ENCODE data around the gene BTNL2.

Gene BTNL2

GRCh38 chr6:32431142-32431541, 24.2 kb upstream of the BTNL2 start:
- DNase-seq (ENCODE audit: extremely low read depth, low read depth) = no peak
- no peak overlapping the region for H3K4me3 ChIP-seq (replicated peaks; ENCODE audit: low read depth, low read length)
- TF ChIP-seq CTCF (IDR thresholded peaks at IDR 0.05; ENCODE audit: low read depth, low read length, missing control alignments) = no peak

DNA sequence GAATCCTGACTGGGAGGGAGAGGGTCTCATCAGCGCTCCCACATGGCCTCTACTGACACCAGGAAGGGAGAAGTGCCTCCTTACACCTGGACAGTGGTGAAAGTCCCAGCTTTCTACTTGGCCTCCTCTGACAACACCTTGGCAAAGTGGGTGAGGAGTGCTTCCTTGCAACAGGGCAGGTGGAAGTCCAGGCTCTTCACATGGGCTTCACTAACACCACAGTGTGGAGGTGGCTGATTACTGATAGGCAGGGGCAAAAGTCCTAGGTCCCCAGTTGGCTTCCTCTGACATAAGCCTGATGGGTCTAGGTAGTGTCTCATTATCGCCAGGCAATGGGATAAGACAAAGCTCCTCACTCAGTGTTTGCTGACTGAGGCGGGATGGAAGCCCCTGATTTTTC, 23.2 kb upstream of the BTNL2 start:
- no peak overlapping the region for H3K4me3 ChIP-seq (replicated peaks; ENCODE audit: low read depth, low read length)
- no peak for TF ChIP-seq CTCF (IDR thresholded peaks at IDR 0.05; ENCODE audit: low read depth, low read length, missing control alignments)
- no peak for DNase-seq (ENCODE audit: extremely low read depth, low read depth)

DNA sequence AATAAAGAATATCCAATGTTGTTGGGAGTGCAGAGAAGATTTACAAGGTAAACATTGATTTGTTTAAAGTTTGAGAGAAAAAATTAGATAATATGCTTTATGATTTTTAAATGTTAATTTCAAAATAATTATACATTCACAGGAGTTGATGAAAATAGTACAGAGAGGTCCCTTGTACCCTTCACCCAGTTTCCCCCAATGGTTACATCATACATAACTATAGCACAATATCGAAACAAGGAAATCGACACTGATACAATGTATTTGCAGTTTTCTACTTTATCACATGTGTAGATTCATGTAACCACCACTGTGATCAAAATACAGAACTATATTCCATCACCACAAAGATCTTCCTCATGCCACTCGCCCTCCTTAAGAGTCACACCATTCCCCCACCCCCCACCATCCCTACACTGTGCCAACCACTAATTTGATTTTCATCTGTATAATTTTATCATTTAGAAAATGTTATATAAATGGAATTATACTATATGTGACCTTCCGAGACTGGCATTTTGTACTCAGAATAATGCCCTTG, 21.0 kb upstream of the BTNL2 start:
- TF ChIP-seq CTCF (IDR thresholded peaks at IDR 0.05; ENCODE audit: low read depth, low read length, missing control alignments) = no peak
- DNase-seq (ENCODE audit: extremely low read depth, low read depth) = no peak
- H3K4me3 ChIP-seq (replicated peaks; ENCODE audit: low read depth, low read length) = no peak overlapping the region

- H3K4me3 ChIP-seq (replicated peaks; ENCODE audit: low read depth, low read length) = no peak overlapping the region
- no peak for TF ChIP-seq CTCF (IDR thresholded peaks at IDR 0.05; ENCODE audit: low read depth, low read length, missing control alignments)
- no peak for DNase-seq (ENCODE audit: extremely low read depth, low read depth)
These were observed 20.2 kb upstream of the BTNL2 start for GRCh38 chr6:32427218-32427617.

DNA sequence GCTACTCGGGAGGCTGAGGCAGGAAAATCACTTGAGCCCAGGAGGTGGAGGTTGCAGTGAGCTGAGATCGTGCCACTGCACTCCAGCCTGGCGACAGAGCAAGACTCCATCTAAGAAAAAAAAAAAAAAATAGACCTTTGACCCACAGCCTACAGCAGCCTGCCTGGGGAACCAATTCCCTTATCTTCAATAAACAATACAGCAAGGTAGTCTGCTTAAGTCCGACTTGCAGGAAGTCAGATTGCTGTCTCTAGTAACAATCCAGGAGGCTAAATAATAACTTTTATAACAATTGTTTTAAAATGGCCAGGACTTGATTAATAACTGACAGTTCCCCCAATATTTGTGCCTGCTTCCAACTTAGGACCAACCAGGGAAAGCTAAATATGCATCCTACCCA, 19.4 kb upstream of the BTNL2 start:
- H3K4me3 ChIP-seq (replicated peaks; ENCODE audit: low read depth, low read length) = no peak overlapping the region
- TF ChIP-seq CTCF (IDR thresholded peaks at IDR 0.05; ENCODE audit: low read depth, low read length, missing control alignments) = no peak
- DNase-seq (ENCODE audit: extremely low read depth, low read depth) = no peak

DNA sequence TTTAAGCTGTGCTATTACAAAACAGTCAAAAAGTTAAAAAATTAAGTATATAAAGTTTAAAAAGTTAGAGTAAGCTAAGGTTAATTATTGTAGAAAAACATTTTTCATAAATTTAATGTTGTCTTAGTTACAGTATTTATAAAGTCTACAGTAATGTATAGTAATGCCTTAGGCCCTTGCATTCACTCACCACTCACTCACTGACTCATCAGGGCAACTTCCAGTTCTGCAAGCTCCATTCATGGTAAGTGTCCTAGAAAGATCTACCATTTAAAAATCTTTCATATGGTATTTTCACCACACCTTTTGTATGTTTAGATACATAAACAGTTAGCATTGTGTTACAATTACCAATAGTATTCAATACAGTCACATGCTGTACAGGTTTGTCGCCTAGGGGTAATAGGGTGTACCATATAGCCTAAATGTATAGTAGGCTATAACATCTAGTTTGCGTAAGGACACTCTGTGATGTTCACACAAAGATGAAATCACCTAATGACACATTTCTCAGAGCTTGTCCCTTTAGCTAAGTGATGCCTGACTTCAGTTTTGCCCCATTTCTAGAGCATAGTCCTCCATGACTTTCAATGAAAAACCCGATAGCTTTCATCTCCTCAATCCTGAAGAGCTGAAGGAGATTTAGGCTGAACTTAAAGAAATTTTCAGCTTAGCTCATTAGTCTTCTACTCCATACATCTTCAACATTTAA, 17.8 kb upstream of the BTNL2 start:
- DNase-seq (ENCODE audit: extremely low read depth, low read depth) = no peak
- no peak overlapping the region for H3K4me3 ChIP-seq (replicated peaks; ENCODE audit: low read depth, low read length)
- no peak for TF ChIP-seq CTCF (IDR thresholded peaks at IDR 0.05; ENCODE audit: low read depth, low read length, missing control alignments)

DNA sequence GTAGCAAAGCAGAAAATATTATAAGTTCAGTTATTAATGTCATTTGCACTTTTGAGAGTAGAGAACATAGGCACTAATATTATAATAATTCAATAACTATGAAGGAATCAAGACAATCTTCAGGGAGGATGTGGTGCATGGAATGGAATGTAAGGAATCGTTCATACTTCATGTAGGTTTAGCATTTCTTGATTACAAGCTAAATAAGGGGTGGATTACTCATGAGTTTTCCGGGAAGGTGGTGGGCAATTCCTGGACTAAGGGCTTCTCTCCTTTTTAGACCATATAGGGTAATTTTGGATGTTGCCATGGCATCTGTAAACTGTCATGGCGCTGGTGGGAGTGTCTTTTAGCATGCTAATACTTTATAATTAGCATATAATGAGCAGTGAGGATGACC, 9.1 kb upstream of the BTNL2 start:
- no peak for DNase-seq (ENCODE audit: extremely low read depth, low read depth)
- no peak for TF ChIP-seq CTCF (IDR thresholded peaks at IDR 0.05; ENCODE audit: low read depth, low read length, missing control alignments)
- no peak overlapping the region for H3K4me3 ChIP-seq (replicated peaks; ENCODE audit: low read depth, low read length)

Measured in HFF-Myc (cell line).